Sigmoid colon (tissue), 7 donors: ENCODE data around the gene PDE4D. TPM values are rescaled to one million over a fixed set of nuclear protein-coding genes. Genes with fewer than 3 reads are reported as not detected.
"Not testable (repeated sequence)": the region's sequence is repeated elsewhere in the genome, so short reads cannot be mapped to it uniquely, and the experiment has no call there.

Experiments used
- DNase-seq: peaks from one replicate; pipeline ENCODE4 v3.0.0-alpha.2; 2019
- H3K27ac ChIP-seq, 4 donors: fragments of 200-600 bp; sonication (generic); one replicate each; pipeline ENCODE4 v1.5.1; 2016 to 2019; ENCODE audit warnings: mild to moderate bottlenecking in 1 of 4
- H3K27me3 ChIP-seq, 3 donors: fragments of 200-600 bp; sonication (generic); one replicate each; pipeline ENCODE4 v1.5.1; 2019; ENCODE audit warnings: mild to moderate bottlenecking in 1 of 3
- H3K36me3 ChIP-seq, 4 donors: fragments of 200-600 bp; sonication (generic); one replicate each; pipeline ENCODE4 v1.5.1; 2016 to 2019
- H3K4me1 ChIP-seq, 4 donors: fragments of 200-600 bp; sonication (generic); one replicate each; pipeline ENCODE4 v1.5.1; 2017 to 2019
- H3K4me3 ChIP-seq, 4 donors: fragments of 200-600 bp; sonication (generic); one replicate each; pipeline ENCODE4 v1.5.1; 2017 to 2019; ENCODE audit warnings: mild to moderate bottlenecking in 2 of 4, moderate library complexity in 1 of 4
- H3K9me3 ChIP-seq, 4 donors: fragments of 200-600 bp in 3 of 4; sonication (generic) in 3 of 4; one replicate each; pipeline versions ENCODE4 v1.5.1 to v1.6.1; 2013 to 2019
- CTCF ChIP-seq, 4 experiments: fragments of 450-650 bp in 3 of 4; fragments of 200-600 bp in 1 of 4; IDR thresholded peaks; one replicate each; pipeline ENCODE4 v1.5.1; 2016 to 2019; ENCODE audit warnings: antibody characterized with exemption in 4 of 4, mild to moderate bottlenecking in 3 of 4, moderate library complexity in 2 of 4
- EP300 ChIP-seq, 4 donors: sonication (generic); formaldehyde crosslinking; IDR thresholded peaks; one replicate each; pipeline ENCODE4 v1.6.1; 2017; ENCODE audit warnings: antibody characterized with exemption in 4 of 4
- POLR2A ChIP-seq, 2 donors: fragments of 450-650 bp; IDR thresholded peaks; one replicate each; pipeline ENCODE4 v1.6.1; 2016; ENCODE audit warnings: antibody characterized with exemption in 2 of 2, mild to moderate bottlenecking in 2 of 2, moderate library complexity in 2 of 2
- POLR2AphosphoS5 ChIP-seq, 4 donors: sonication (generic); formaldehyde crosslinking; IDR thresholded peaks; one replicate each; pipeline ENCODE4 v1.6.1; 2017; ENCODE audit warnings: antibody characterized with exemption in 4 of 4
- WGBS, 2 donors: extraction: QIAGEN DNeasy Blood & Tissue Kit; methylation state at CpG; one replicate each; pipeline ENCODE4 v1.1.7; 2013; 5-methylcytosine and 5-hydroxymethylcytosine counted together
- intact Hi-C: fragments of 100-400 bp; cut with DNase I; formaldehyde crosslinking; loops from one replicate; pipeline ENCODE4 v1.15.1; 2023
- polyA plus RNA-seq, 3 donors: library from polyadenylated mRNA; stranded (reverse); fragments of 200-250 nt; gene quantifications; one replicate each; pipeline ENCODE4 v1.2.3, GENCODE V29; 2013
- total RNA-seq, 4 donors: library from RNA; depleted of rRNA; stranded (reverse); fragments of >200 nt; gene quantifications; one replicate each; pipeline ENCODE4 v1.1.0, GENCODE V29; 2016
- donor health status: healthy with polysubstance abuse.
- donor health status: Bipolar disorder and iron deficiency.
- donor health status: healthy.

PDE4D gene
- total and polyA plus RNA-seq, 7 donors, result 6.0 to 289 (median 169) TPM

- no peak overlapping the region for H3K4me3 ChIP-seq
- peak overlapping the region in 2 of 4 donors; percentile 20 to 35 for H3K27ac ChIP-seq
- no peak for DNase-seq
- H3K9me3 ChIP-seq, result no peaks in the 10 kb centered on the region
- TF ChIP-seq POLR2A (IDR thresholded peaks at IDR 0.05), result no peak
- TF ChIP-seq POLR2AphosphoS5 (IDR thresholded peaks at IDR 0.05), result no peak
- no peak for TF ChIP-seq EP300 (IDR thresholded peaks at IDR 0.05)
- TF ChIP-seq CTCF (IDR thresholded peaks at IDR 0.05), result no peak
- intact Hi-C loops, result no loop called here
- no peaks in the 10 kb centered on the region for H3K36me3 ChIP-seq
- no peaks in the 10 kb centered on the region for H3K27me3 ChIP-seq
- H3K4me1 ChIP-seq, result peaks cover 0 to 85% (median 72%) of the 10 kb centered on the region in 4 donors
These were observed 892.4 kb downstream of the PDE4D start for GRCh38 chr5:59001154-59001553.

GRCh38 chr5:59000211-59000610 is 893.3 kb downstream of the PDE4D start:
- Histone ChIP-seq H3K4me1 (peaks cover 0 to 79% (median 63%) of the 10 kb centered on the region in 4 donors), H3K4me3 (no peak overlapping the region), H3K27ac (peak overlapping the region in 2 of 4 donors; percentile 20 to 25), H3K9me3 (no peaks in the 10 kb centered on the region), H3K36me3 (no peaks in the 10 kb centered on the region), H3K27me3 (no peaks in the 10 kb centered on the region)
- no peak for TF ChIP-seq CTCF (IDR thresholded peaks at IDR 0.05)
- TF ChIP-seq EP300 (IDR thresholded peaks at IDR 0.05), result no peak
- TF ChIP-seq POLR2AphosphoS5 (IDR thresholded peaks at IDR 0.05), result no peak
- no peak for TF ChIP-seq POLR2A (IDR thresholded peaks at IDR 0.05)
- 91 to 96% methylated on average over 3 of the region's 3 CpGs for WGBS, 2 donors
- intact Hi-C loops, result no loop called here
- no peak for DNase-seq

- Histone ChIP-seq H3K36me3 (no peaks in the 10 kb centered on the region), H3K27me3 (no peaks in the 10 kb centered on the region), H3K27ac (no peak overlapping the region), H3K4me3 (no peak overlapping the region), H3K4me1 (peaks cover 0 to 75% (median 59%) of the 10 kb centered on the region in 4 donors), H3K9me3 (no peaks in the 10 kb centered on the region)
- TF ChIP-seq POLR2AphosphoS5 (IDR thresholded peaks at IDR 0.05), result no peak
- TF ChIP-seq CTCF (IDR thresholded peaks at IDR 0.05), result no peak
- TF ChIP-seq POLR2A (IDR thresholded peaks at IDR 0.05), result no peak
- no peak for TF ChIP-seq EP300 (IDR thresholded peaks at IDR 0.05)
- DNase-seq, result no peak
- 95 to 97% methylated on average over 7 of the region's 7 CpGs for WGBS, 2 donors
- intact Hi-C loops, result no loop called here
These were observed 893.7 kb downstream of the PDE4D start for GRCh38 chr5:58999804-59000203.

- TF ChIP-seq POLR2A (IDR thresholded peaks at IDR 0.05) (no peak), CTCF (IDR thresholded peaks at IDR 0.05) (no peak), EP300 (IDR thresholded peaks at IDR 0.05) (no peak), POLR2AphosphoS5 (IDR thresholded peaks at IDR 0.05) (no peak)
- WGBS, 2 donors, result 85 to 95% methylated on average over 2 of the region's 2 CpGs
- peaks cover 0 to 64% (median 53%) of the 10 kb centered on the region in 4 donors for H3K4me1 ChIP-seq
- DNase-seq, result no peak
- no peaks in the 10 kb centered on the region for H3K36me3 ChIP-seq
- intact Hi-C loops, result no loop called here
- no peaks in the 10 kb centered on the region for H3K27me3 ChIP-seq
- no peak overlapping the region for H3K4me3 ChIP-seq
- H3K27ac ChIP-seq, result no peak overlapping the region
- no peaks in the 10 kb centered on the region for H3K9me3 ChIP-seq
These were observed 895.0 kb downstream of the PDE4D start for GRCh38 chr5:58998544-58998943.

GRCh38 chr5:58995779-58996178 is 897.7 kb downstream of the PDE4D start:
- H3K4me3 ChIP-seq, H3K27me3 ChIP-seq, DNase-seq, intact Hi-C loops, H3K27ac ChIP-seq, H3K9me3 ChIP-seq: not testable (repeated sequence)
- WGBS, 2 donors, result 96 to 99% methylated on average over 3 of the region's 3 CpGs
- Histone ChIP-seq H3K36me3 (peaks cover 0 to 13% (median 2%) of the 10 kb centered on the region in 4 donors), H3K4me1 (peaks cover 0 to 36% (median 26%) of the 10 kb centered on the region in 4 donors)
